ENCODE results near the gene HYLS1. TPM values are rescaled to one million over a fixed set of nuclear protein-coding genes. Genes with fewer than 3 reads are reported as not detected.

Gene HYLS1
- total RNA-seq, 4 donors from 2014 or later = 2.8 to 6.9 (median 4.7) TPM

DNA sequence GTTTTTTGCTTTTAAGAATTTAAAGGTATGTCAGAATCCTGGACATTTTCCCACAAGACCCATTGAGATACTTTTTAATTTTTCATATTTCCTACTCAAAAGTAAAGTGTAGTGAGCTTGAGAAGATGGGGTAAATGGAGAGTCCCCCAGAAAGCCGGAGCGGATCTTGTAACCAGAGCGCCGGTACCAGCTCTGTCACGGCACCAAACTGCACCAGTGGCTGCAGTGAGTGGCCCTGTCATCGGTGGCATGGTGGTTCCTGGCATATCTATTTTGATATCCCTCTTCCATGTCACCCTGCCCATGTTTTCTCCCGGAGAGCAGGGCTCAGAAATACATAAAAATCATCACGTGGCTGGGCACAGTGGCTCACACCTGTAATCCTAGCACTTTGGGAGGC is 36.2 kb downstream of the HYLS1 start:
- WGBS = 92% methylated on average over 8 of the region's 8 CpGs
- no peak overlapping the region for H3K4me3 ChIP-seq
- TF ChIP-seq EP300 (IDR thresholded peaks at IDR 0.05) (no peak), POLR2A (IDR thresholded peaks at IDR 0.05; ENCODE audit: low read depth) (no peak), POLR2AphosphoS5 (IDR thresholded peaks at IDR 0.05) (no peak)
- TF ChIP-seq, protein P1, sequence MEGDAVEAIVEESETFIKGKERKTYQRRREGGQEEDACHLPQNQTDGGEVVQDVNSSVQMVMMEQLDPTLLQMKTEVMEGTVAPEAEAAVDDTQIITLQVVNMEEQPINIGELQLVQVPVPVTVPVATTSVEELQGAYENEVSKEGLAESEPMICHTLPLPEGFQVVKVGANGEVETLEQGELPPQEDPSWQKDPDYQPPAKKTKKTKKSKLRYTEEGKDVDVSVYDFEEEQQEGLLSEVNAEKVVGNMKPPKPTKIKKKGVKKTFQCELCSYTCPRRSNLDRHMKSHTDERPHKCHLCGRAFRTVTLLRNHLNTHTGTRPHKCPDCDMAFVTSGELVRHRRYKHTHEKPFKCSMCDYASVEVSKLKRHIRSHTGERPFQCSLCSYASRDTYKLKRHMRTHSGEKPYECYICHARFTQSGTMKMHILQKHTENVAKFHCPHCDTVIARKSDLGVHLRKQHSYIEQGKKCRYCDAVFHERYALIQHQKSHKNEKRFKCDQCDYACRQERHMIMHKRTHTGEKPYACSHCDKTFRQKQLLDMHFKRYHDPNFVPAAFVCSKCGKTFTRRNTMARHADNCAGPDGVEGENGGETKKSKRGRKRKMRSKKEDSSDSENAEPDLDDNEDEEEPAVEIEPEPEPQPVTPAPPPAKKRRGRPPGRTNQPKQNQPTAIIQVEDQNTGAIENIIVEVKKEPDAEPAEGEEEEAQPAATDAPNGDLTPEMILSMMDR (IDR thresholded peaks at IDR 0.05) = no peak
- DNase-seq (ENCODE audit: extremely low spot score) = peak; percentile 68
- H3K9me3 ChIP-seq = no peaks in the 10 kb centered on the region
- intact Hi-C loops (cut with DNase I) = loop anchor here (1.0 to 5.0 kb wide), 2 partner anchors 139 to 270 kb away; partner anchors contain the start of gene CDON
- H3K27me3 ChIP-seq = peaks cover 0 to 10% (median 0%) of the 10 kb centered on the region in 4 donors
- H3K4me1 ChIP-seq = peaks cover 0 to 7% (median 3%) of the 10 kb centered on the region in 4 donors
- H3K27ac ChIP-seq (replicated peaks in 1 of 4) = no peak overlapping the region
- no peaks in the 10 kb centered on the region for H3K36me3 ChIP-seq

DNA sequence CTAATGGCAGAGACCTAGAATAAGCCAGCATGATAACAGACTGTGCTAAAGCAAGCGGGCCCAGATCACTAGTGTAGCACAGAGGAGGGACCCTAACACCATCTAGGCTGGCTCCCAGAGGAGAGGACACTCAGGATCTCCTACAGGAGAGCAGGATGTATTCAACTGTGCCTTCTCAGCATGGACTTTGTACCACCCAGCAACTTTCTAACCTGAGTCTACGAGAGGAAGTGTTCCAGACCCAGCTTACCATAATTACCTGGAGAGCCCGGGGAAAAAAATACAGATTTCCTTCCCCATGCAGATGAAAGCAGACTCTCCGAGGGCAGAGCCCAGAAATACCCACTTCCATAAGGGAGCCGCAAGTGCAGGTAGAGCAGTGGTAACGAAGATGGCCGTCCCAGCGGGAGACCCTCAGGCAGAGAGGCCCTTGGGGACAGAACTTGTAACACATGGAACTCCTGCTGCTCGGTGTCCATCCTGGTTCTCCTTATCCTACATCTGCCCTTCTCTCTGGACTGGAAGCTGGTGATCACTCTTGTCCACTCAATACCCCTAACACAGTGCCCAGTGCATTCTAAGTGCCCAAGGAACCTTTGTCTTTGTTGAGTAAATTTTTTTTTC is 37.0 kb downstream of the HYLS1 start:
- Histone ChIP-seq H3K27me3 (peaks cover 0 to 7% (median 0%) of the 10 kb centered on the region in 4 donors), H3K9me3 (no peaks in the 10 kb centered on the region), H3K27ac (replicated peaks in 1 of 4) (no peak overlapping the region), H3K4me1 (peaks cover 0 to 7% (median 3%) of the 10 kb centered on the region in 4 donors), H3K36me3 (no peaks in the 10 kb centered on the region), H3K4me3 (no peak overlapping the region)
- DNase-seq (ENCODE audit: extremely low spot score) = peak; percentile 83
- intact Hi-C loops (cut with DNase I) = loop anchor here (5.0 kb wide), 1 partner anchor 138 kb away; the partner anchor contains the start of gene CDON
- TF ChIP-seq POLR2A (IDR thresholded peaks at IDR 0.05; ENCODE audit: low read depth) (no peak), POLR2AphosphoS5 (IDR thresholded peaks at IDR 0.05) (no peak), EP300 (IDR thresholded peaks at IDR 0.05) (no peak)
- TF ChIP-seq, protein P1 (IDR thresholded peaks at IDR 0.05) = no peak
- WGBS = 86% methylated on average over 9 of the region's 9 CpGs

DNA sequence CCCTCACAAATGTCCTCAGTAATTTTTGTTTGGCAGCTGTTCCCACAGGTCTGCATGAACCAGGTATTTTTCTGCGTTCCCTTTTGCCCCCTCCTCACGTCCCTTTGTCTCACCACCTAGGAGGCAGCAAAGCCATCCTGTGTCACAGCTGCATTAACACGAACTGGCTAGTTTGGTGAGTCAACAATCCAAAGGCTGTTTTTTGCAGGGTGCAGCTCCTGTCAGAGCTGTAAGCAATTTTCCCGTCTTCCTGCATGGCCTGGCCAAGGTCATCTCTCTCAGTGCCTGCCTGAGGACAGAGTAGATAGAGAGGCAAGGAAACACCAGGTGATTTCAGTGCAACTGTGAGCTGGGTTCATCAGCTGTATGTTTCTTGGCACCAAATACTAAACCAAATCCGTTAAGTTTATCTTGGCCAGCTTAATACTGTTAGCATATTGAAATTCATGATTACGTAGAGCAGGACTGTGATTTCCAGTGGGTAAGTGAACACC is 37.8 kb downstream of the HYLS1 start:
- intact Hi-C loops (cut with DNase I) = no loop called here
- WGBS = 65% methylated on average over 6 of the region's 6 CpGs
- no peaks in the 10 kb centered on the region for H3K9me3 ChIP-seq

DNA sequence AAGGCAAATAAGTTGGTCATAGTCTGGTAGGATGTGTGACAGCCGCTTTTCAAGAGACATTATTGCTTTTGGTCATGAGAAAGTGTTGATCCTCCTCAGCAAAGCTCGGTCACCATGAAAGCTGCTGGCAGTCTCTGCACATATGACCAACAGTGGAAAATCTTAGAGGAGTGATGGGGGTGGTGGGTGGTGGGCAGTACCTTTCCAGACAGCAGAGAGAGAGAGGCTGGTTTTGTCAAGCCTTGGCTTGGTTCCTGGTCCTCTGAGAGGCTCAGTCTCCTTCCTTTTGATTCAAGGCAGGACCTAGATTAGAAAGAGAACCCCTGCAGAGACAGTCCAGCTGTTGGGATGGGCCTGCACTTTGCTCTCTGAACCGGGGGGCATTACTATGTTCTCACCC is 38.3 kb downstream of the HYLS1 start:
- intact Hi-C loops (cut with DNase I) = no loop called here
- WGBS = 51% methylated on average over 3 of the region's 3 CpGs
- H3K9me3 ChIP-seq = no peaks in the 10 kb centered on the region
- H3K36me3 ChIP-seq = no peaks in the 10 kb centered on the region
- no peak for DNase-seq (ENCODE audit: extremely low spot score)
- no peak overlapping the region for H3K27ac ChIP-seq (replicated peaks in 1 of 4)
- no peaks in the 10 kb centered on the region for H3K27me3 ChIP-seq
- no peak overlapping the region for H3K4me3 ChIP-seq
- H3K4me1 ChIP-seq = peaks cover 0 to 7% (median 3%) of the 10 kb centered on the region in 4 donors
- no peak for TF ChIP-seq POLR2A (IDR thresholded peaks at IDR 0.05; ENCODE audit: low read depth)
- TF ChIP-seq, protein P1 (IDR thresholded peaks at IDR 0.05) = no peak
- no peak for TF ChIP-seq POLR2AphosphoS5 (IDR thresholded peaks at IDR 0.05)
- TF ChIP-seq EP300 (IDR thresholded peaks at IDR 0.05) = no peak

More for the DNA sequence above, 37.8 kb downstream of the HYLS1 start:
- H3K36me3 ChIP-seq = no peaks in the 10 kb centered on the region
- peak; percentile 85 for DNase-seq (ENCODE audit: extremely low spot score)
- H3K4me1 ChIP-seq = peaks cover 0 to 7% (median 3%) of the 10 kb centered on the region in 4 donors
- no peaks in the 10 kb centered on the region for H3K27me3 ChIP-seq
- H3K4me3 ChIP-seq = no peak overlapping the region
- TF ChIP-seq, protein P1 (IDR thresholded peaks at IDR 0.05) = no peak
- TF ChIP-seq POLR2AphosphoS5 (IDR thresholded peaks at IDR 0.05) = no peak
- TF ChIP-seq EP300 (IDR thresholded peaks at IDR 0.05) = no peak
- TF ChIP-seq POLR2A (IDR thresholded peaks at IDR 0.05; ENCODE audit: low read depth) = no peak
- no peak overlapping the region for H3K27ac ChIP-seq (replicated peaks in 1 of 4)

Data from esophagus muscularis mucosa (tissue), 4 donors.